Fibroblast of lung (primary cell): Measurements from ENCODE around the gene CCDC106. TPM values are rescaled to one million over a fixed set of nuclear protein-coding genes. Genes with fewer than 3 reads are reported as not detected.

ENCODE experiments used
- DNase-seq, 2 donors: peaks; one replicate each; pipeline versions ENCODE4 v3.0.0 to v3.0.0-alpha.2; 2010; ENCODE audit warnings: low read depth in 2 of 2
- H2AFZ ChIP-seq: 2 replicates; pipeline ENCODE4 v1.5.1; 2012; ENCODE audit warnings: low read length, control low read depth, inconsistent platforms
- H3K27ac ChIP-seq: 2 replicates; pipeline ENCODE4 v1.5.1; 2011; ENCODE audit warnings: low read length, control low read depth; ENCODE audit not compliant: insufficient read depth
- H3K27me3 ChIP-seq: 2 replicates; pipeline ENCODE4 v1.5.1; 2011; ENCODE audit warnings: mild to moderate bottlenecking, low read length; ENCODE audit not compliant: control insufficient read depth, insufficient read depth
- H3K36me3 ChIP-seq: 2 replicates; pipeline ENCODE4 v1.5.1; 2011; ENCODE audit warnings: low read length; ENCODE audit not compliant: control insufficient read depth, insufficient read depth
- H3K4me1 ChIP-seq: 2 replicates; pipeline ENCODE4 v1.5.1; 2011; ENCODE audit warnings: low read length; ENCODE audit not compliant: control insufficient read depth, insufficient read depth; ENCODE audit errors: extremely low read depth
- H3K4me2 ChIP-seq: 2 replicates; pipeline ENCODE4 v1.5.1; 2011; ENCODE audit warnings: low read length, control low read depth; ENCODE audit not compliant: insufficient read depth; ENCODE audit errors: extremely low read depth
- H3K4me3 ChIP-seq, 4 experiments: fragments of 200-600 bp in 1 of 4; sonication (generic) in 1 of 4; replicated peaks in 1 of 4; 2 replicates each; pipeline ENCODE4 v1.5.1; 2011 to 2016; ENCODE audit warnings: low read length in 4 of 4, low read depth in 3 of 4, mild to moderate bottlenecking in 3 of 4, control low read depth in 2 of 4, inconsistent platforms in 1 of 4, mixed read lengths in 1 of 4; ENCODE audit not compliant: insufficient read depth in 1 of 4; ENCODE audit errors: control extremely low read depth in 1 of 4
- H3K79me2 ChIP-seq: 2 replicates; pipeline ENCODE4 v1.5.1; 2012; ENCODE audit warnings: mild to moderate bottlenecking, low read length, inconsistent platforms; ENCODE audit not compliant: control insufficient read depth, insufficient read depth
- H3K9ac ChIP-seq: 2 replicates; pipeline ENCODE4 v1.5.1; 2011; ENCODE audit warnings: mild to moderate bottlenecking, low read length, control low read depth; ENCODE audit not compliant: insufficient read depth
- H3K9me3 ChIP-seq: 2 replicates; pipeline ENCODE4 v1.5.1; 2012; ENCODE audit warnings: low read depth, low read length; ENCODE audit not compliant: control insufficient read depth, insufficient read depth
- H4K20me1 ChIP-seq: 2 replicates; pipeline ENCODE4 v1.5.1; 2011; ENCODE audit warnings: low read length; ENCODE audit not compliant: control insufficient read depth, insufficient read depth; ENCODE audit errors: extremely low read depth
- CTCF ChIP-seq, 2 donors: IDR thresholded peaks in 1 of 2; conservative IDR thresholded peaks in 1 of 2; 1 replicate in 1 of 2; 2 replicates in 1 of 2; pipeline ENCODE4 v1.5.1; 2011 to 2012; ENCODE audit warnings: low read length in 2 of 2, control low read depth in 1 of 2, inconsistent platforms in 1 of 2, low read depth in 1 of 2, mild to moderate bottlenecking in 1 of 2
- EZH2 ChIP-seq: IDR thresholded peaks from 2 replicates; pipeline ENCODE4 v1.5.1; 2012; ENCODE audit warnings: low read length, control low read depth, mild to moderate bottlenecking; ENCODE audit errors: missing control alignments
- polyA plus RNA-seq, 2 donors: library from polyadenylated mRNA; depleted of rRNA in 1 of 2; stranded (reverse) in 1 of 2; unstranded in 1 of 2; fragments of >200 nt; gene quantifications; 2 replicates each; pipeline ENCODE4 v1.2.1, GENCODE V29; 2011 to 2012; ENCODE audit warnings: missing spikeins in 1 of 2
- total RNA-seq: library from RNA; depleted of rRNA; stranded (reverse); fragments of >200 nt; gene quantifications from 2 replicates; pipeline ENCODE4 v1.2.1, GENCODE V29; 2014

Gene CCDC106
- total and polyA plus RNA-seq, 2 donors (not counting 1 experiment from before 2014, with no cell fraction given): 4.5 to 10.2 TPM

- Histone ChIP-seq H3K36me3 (peaks cover 27% of the 10 kb centered on the region), H3K9ac (no peak overlapping the region), H3K9me3 (no peaks in the 10 kb centered on the region), H3K4me3 (no peak overlapping the region), H4K20me1 (peaks cover 2% of the 10 kb centered on the region), H3K79me2 (peaks cover 55% of the 10 kb centered on the region), H3K4me1 (peaks cover 5% of the 10 kb centered on the region), H2AFZ (no peak overlapping the region), H3K27me3 (no peaks in the 10 kb centered on the region), H3K4me2 (no peak overlapping the region), H3K27ac (no peak overlapping the region)
- TF ChIP-seq CTCF (conservative IDR thresholded peaks at IDR 0.05 in 1 of 2, IDR thresholded peaks at IDR 0.05 in 1 of 2; ENCODE audit: low read depth in 1 of 2, low read length in 2 of 2) (no peak), EZH2 (no peak)
- DNase-seq: no peak
Observed at GRCh38 chr19:55684946-55685681, 37.1 kb downstream of the CCDC106 start.

GRCh38 chr19:55685776-55686175 is 37.8 kb downstream of the CCDC106 start:
- Histone ChIP-seq H3K79me2 (peaks cover 48% of the 10 kb centered on the region), H3K4me3 (no peak overlapping the region), H2AFZ (no peak overlapping the region), H3K36me3 (peaks cover 32% of the 10 kb centered on the region), H3K4me1 (peaks cover 3% of the 10 kb centered on the region), H3K4me2 (no peak overlapping the region), H3K27ac (no peak overlapping the region), H3K27me3 (no peaks in the 10 kb centered on the region), H3K9me3 (no peaks in the 10 kb centered on the region), H3K9ac (no peak overlapping the region), H4K20me1 (peaks cover under 1% of the 10 kb centered on the region)
- TF ChIP-seq CTCF (conservative IDR thresholded peaks at IDR 0.05 in 1 of 2, IDR thresholded peaks at IDR 0.05 in 1 of 2; ENCODE audit: low read depth in 1 of 2, low read length in 2 of 2): no peak
- TF ChIP-seq EZH2: no peak
- DNase-seq: no peak

GRCh38 chr19:55686311-55687050 is 38.5 kb downstream of the CCDC106 start:
- DNase-seq: no peak
- no peaks in the 10 kb centered on the region for H3K9me3 ChIP-seq
- no peak overlapping the region for H3K4me2 ChIP-seq
- no peaks in the 10 kb centered on the region for H3K27me3 ChIP-seq
- no peak overlapping the region for H2AFZ ChIP-seq
- no peaks in the 10 kb centered on the region for H3K4me1 ChIP-seq
- no peak overlapping the region for H3K27ac ChIP-seq
- peaks cover 31% of the 10 kb centered on the region for H3K36me3 ChIP-seq
- H3K4me3 ChIP-seq: no peak overlapping the region
- TF ChIP-seq EZH2 (no peak), CTCF (conservative IDR thresholded peaks at IDR 0.05 in 1 of 2, IDR thresholded peaks at IDR 0.05 in 1 of 2; ENCODE audit: low read depth in 1 of 2, low read length in 2 of 2) (no peak)
- no peaks in the 10 kb centered on the region for H4K20me1 ChIP-seq
- H3K9ac ChIP-seq: no peak overlapping the region
- H3K79me2 ChIP-seq: peaks cover 43% of the 10 kb centered on the region
